GM19239 (cell line): ENCODE results near the gene COLEC12.

Experiments used
- DNase-seq: peaks from one replicate; pipeline ENCODE4 v3.0.0; 2011; ENCODE audit warnings: low spot score; ENCODE audit not compliant: insufficient read length
- FAIRE-seq: peaks from 2 replicates; lab custom pipeline; 2011; peaks lifted over from hg19 to GRCh38; lab: Jason Lieb, UNC

Gene COLEC12

GRCh38 chr18:366466-367061, 133.9 kb downstream of the COLEC12 start:
- FAIRE-seq = no peak
- DNase-seq = no peak

GRCh38 chr18:365651-366050, 134.8 kb downstream of the COLEC12 start:
- no peak for FAIRE-seq
- no peak for DNase-seq

GRCh38 chr18:364256-364826, 136.2 kb downstream of the COLEC12 start:
- FAIRE-seq (no peak), DNase-seq (no peak)

GRCh38 chr18:363301-364085, 137.0 kb downstream of the COLEC12 start:
- no peak for FAIRE-seq
- no peak for DNase-seq

GRCh38 chr18:362311-363290, 137.9 kb downstream of the COLEC12 start:
- FAIRE-seq (no peak), DNase-seq (no peak)

GRCh38 chr18:361941-362310, 138.6 kb downstream of the COLEC12 start:
- DNase-seq (no peak), FAIRE-seq (no peak)

- FAIRE-seq = no peak
- DNase-seq = no peak
Observed at GRCh38 chr18:361100-361732, 139.3 kb downstream of the COLEC12 start.

GRCh38 chr18:360676-361075, 139.8 kb downstream of the COLEC12 start:
- DNase-seq (no peak), FAIRE-seq (no peak)

- FAIRE-seq (no peak), DNase-seq (no peak)
Observed at GRCh38 chr18:356778-357177, 143.7 kb downstream of the COLEC12 start.

- FAIRE-seq (no peak), DNase-seq (no peak)
Observed at GRCh38 chr18:355678-356077, 144.8 kb downstream of the COLEC12 start.

- DNase-seq (no peak), FAIRE-seq (no peak)
Observed at GRCh38 chr18:354471-354870, 146.0 kb downstream of the COLEC12 start.

- no peak for DNase-seq
- FAIRE-seq = no peak
Observed at GRCh38 chr18:354003-354402, 146.5 kb downstream of the COLEC12 start.

- DNase-seq = no peak
- no peak for FAIRE-seq
Observed at GRCh38 chr18:352438-352837, 148.1 kb downstream of the COLEC12 start.

GRCh38 chr18:350953-351572, 149.4 kb downstream of the COLEC12 start:
- FAIRE-seq (no peak), DNase-seq (no peak)

- no peak for FAIRE-seq
- DNase-seq = no peak
Observed at GRCh38 chr18:346600-346999, 153.9 kb downstream of the COLEC12 start.

- DNase-seq (no peak), FAIRE-seq (no peak)
Observed at GRCh38 chr18:341102-341501, 159.4 kb downstream of the COLEC12 start.

GRCh38 chr18:340044-340443, 160.5 kb downstream of the COLEC12 start:
- DNase-seq (no peak), FAIRE-seq (no peak)

GRCh38 chr18:339200-339599, 161.3 kb downstream of the COLEC12 start:
- DNase-seq (no peak), FAIRE-seq (no peak)

- FAIRE-seq (no peak), DNase-seq (no peak)
Observed at GRCh38 chr18:336713-337112, 163.8 kb downstream of the COLEC12 start.

GRCh38 chr18:335733-336132, 164.8 kb downstream of the COLEC12 start:
- DNase-seq = no peak
- no peak for FAIRE-seq
